Colonic mucosa (tissue), 4 donors: ENCODE measurements around the gene PRKCQ. TPM values are rescaled to one million over a fixed set of nuclear protein-coding genes. Genes with fewer than 3 reads are reported as not detected.

ENCODE experiments used
- DNase-seq: peaks from one replicate; pipeline ENCODE4 v3.0.0-alpha.2; 2020
- H3K27ac ChIP-seq: fragments of 200-600 bp; one replicate; pipeline ENCODE4 v1.8.0; 2021
- H3K27me3 ChIP-seq: fragments of 200-600 bp; one replicate; pipeline ENCODE4 v1.8.0; 2021
- H3K36me3 ChIP-seq: fragments of 200-600 bp; one replicate; pipeline ENCODE4 v1.8.0; 2021
- H3K4me1 ChIP-seq: fragments of 200-600 bp; one replicate; pipeline ENCODE4 v1.8.0; 2021; ENCODE audit warnings: mild to moderate bottlenecking
- H3K4me3 ChIP-seq: fragments of 200-600 bp; one replicate; pipeline ENCODE4 v1.8.0; 2021
- H3K9ac ChIP-seq, 2 donors: one replicate each; pipeline ENCODE4 v1.7.0; 2013; ENCODE audit warnings: control low read depth in 2 of 2, low read depth in 2 of 2, low read length in 2 of 2
- H3K9me3 ChIP-seq: fragments of 200-600 bp; one replicate; pipeline ENCODE4 v1.8.0; 2021
- CTCF ChIP-seq: fragments of 200-600 bp; IDR thresholded peaks from one replicate; pipeline ENCODE4 v1.8.0; 2022; ENCODE audit warnings: antibody characterized with exemption, mild to moderate bottlenecking
- intact Hi-C: fragments of 100-400 bp; cut with DNase I; formaldehyde crosslinking; loops from one replicate; pipeline ENCODE4 v1.14.1; 2022
- total RNA-seq, 2 donors: library from RNA; stranded (reverse); fragmentation: NEBNext Ultra II Directional in 1 of 2; extraction: Animal tissue kit (Norgen Biotek cat#: 25700) in 1 of 2; gene quantifications; one replicate each; pipeline ENCODE4 v1.2.1, GENCODE V29; 2021
- donor health status: healthy.
- donor health status: DM: no; HTN: no; CAD: no.
- donor health status: DM: no; HTN: no; CAD: no.

Gene PRKCQ
- under 1 TPM; 0.93 to 0.94 TPM for total RNA-seq

DNA sequence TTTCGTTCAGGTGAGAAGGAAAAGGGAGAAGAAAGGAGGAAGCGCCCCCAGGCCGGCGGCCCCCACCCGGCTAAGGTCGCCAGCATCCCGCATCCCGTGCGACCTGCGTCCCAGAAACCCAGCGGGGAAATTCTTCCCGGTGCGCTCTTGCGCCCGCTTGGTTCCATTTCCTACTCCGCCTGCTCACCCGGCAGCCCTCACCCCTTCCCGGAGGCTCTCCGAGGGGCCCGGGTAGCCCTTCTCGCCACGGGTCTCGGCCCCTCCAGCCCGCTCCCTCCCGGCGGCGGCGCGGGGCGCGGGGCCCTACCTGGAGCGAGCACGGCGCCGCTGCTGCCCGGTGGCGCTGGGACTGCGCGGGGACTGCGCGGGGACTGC, at the start of gene PRKCQ:
PRKCQ (minus strand) TSS at position 373 of the 375 bp plus-strand sequence. CDS start 65,141 bp downstream, outside the sequence.
- H3K4me3 ChIP-seq = peak within 1 kb of the TSS; percentile 55
- H3K36me3 ChIP-seq = no peaks in the 10 kb centered on the region
- H3K27ac ChIP-seq = peak within 1 kb of the TSS; percentile 69
- no peaks in the 10 kb centered on the region for H3K27me3 ChIP-seq
- H3K9ac ChIP-seq = peak within 1 kb of the TSS; percentile 66 to 70
- no peaks in the 10 kb centered on the region for H3K9me3 ChIP-seq
- TF ChIP-seq CTCF = no peak
- no peaks in the 10 kb centered on the region for H3K4me1 ChIP-seq
- peak; percentile 40 for DNase-seq
- intact Hi-C loops = no loop called here

DNA sequence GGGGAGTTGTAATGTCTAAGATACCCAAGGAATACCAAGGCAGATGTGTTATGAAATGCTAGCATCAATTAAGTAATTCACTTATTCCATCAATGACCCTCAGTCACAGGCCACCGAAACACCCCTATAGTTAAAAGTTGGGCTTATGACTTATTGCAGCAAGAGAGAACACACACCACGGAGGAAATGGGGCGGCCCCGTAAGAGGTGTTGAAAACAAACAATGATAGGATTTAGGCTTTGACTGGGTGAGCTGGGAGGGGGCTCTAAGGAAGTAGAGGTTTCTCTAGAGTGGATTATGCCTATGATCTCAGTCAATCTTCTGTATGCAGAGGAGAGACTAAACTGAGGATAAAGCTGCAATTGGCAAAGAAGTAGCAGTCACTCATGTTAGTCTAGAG, 45.4 kb upstream of the PRKCQ start:
- Histone ChIP-seq H3K27me3 (no peaks in the 10 kb centered on the region), H3K9me3 (no peaks in the 10 kb centered on the region), H3K4me3 (no peak overlapping the region), H3K36me3 (no peaks in the 10 kb centered on the region), H3K27ac (no peak overlapping the region), H3K4me1 (no peaks in the 10 kb centered on the region), H3K9ac (no peak overlapping the region)
- no peak for DNase-seq
- intact Hi-C loops = no loop called here
- no peak for TF ChIP-seq CTCF

DNA sequence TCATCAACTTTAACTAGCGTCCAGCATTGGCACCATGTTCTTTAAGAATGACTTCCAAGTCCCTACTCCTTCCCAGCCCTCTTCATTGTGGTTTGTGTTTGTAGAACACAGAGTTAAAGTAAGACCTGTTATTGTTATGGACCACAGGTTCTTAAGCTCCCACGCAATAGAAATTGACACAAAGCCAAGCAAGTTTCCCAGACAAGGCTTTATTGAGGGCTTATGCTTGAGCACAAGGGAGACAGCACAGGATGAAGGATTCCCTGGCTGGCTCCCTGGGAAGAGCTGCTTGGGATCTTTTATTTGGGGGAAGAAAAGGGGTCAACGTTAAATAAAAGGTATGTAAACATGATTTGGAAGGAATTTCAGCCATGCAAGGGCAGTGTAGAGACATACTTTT, 44.3 kb upstream of the PRKCQ start:
- Histone ChIP-seq H3K4me3 (no peak overlapping the region), H3K27ac (no peak overlapping the region), H3K4me1 (no peaks in the 10 kb centered on the region), H3K9ac (no peak overlapping the region), H3K36me3 (no peaks in the 10 kb centered on the region), H3K27me3 (no peaks in the 10 kb centered on the region), H3K9me3 (no peaks in the 10 kb centered on the region)
- intact Hi-C loops = no loop called here
- TF ChIP-seq CTCF = no peak
- DNase-seq = no peak

- Histone ChIP-seq H3K4me1 (no peaks in the 10 kb centered on the region), H3K4me3 (no peak overlapping the region), H3K9ac (no peak overlapping the region), H3K9me3 (no peaks in the 10 kb centered on the region), H3K36me3 (no peaks in the 10 kb centered on the region), H3K27me3 (no peaks in the 10 kb centered on the region), H3K27ac (no peak overlapping the region)
- no peak for DNase-seq
- TF ChIP-seq CTCF = no peak
- intact Hi-C loops = no loop called here
Observed at GRCh38 chr10:6622921-6623320, 42.8 kb upstream of the PRKCQ start.

GRCh38 chr10:6621536-6621935, 41.5 kb upstream of the PRKCQ start:
- Histone ChIP-seq H3K27me3 (no peaks in the 10 kb centered on the region), H3K27ac (no peak overlapping the region), H3K9ac (no peak overlapping the region), H3K4me1 (no peaks in the 10 kb centered on the region), H3K36me3 (no peaks in the 10 kb centered on the region), H3K9me3 (no peaks in the 10 kb centered on the region), H3K4me3 (no peak overlapping the region)
- TF ChIP-seq CTCF = no peak
- intact Hi-C loops = no loop called here
- no peak for DNase-seq

DNA sequence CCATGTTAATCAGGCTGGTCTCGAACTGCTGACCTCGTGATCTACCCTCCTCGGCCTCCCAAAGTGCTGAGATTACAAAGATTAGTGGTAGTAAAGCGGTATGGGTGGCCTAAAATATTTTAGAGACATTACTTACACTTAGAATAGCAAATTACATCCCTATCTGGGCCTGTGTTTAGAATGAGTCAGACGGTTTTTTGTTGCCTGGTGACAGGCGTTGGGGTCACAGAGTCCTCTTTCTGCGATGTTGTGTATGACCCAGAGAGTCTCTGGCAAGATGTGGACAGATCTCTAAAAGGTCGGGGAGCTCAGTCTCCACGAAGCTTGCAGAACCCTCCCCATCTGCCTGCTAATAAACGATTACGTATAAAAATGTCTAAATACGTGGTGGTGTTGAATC, 39.6 kb upstream of the PRKCQ start:
- no peak for DNase-seq
- Histone ChIP-seq H3K4me3 (no peak overlapping the region), H3K4me1 (no peaks in the 10 kb centered on the region), H3K9ac (no peak overlapping the region), H3K9me3 (no peaks in the 10 kb centered on the region), H3K36me3 (no peaks in the 10 kb centered on the region), H3K27me3 (no peaks in the 10 kb centered on the region), H3K27ac (no peak overlapping the region)
- no peak for TF ChIP-seq CTCF
- intact Hi-C loops = no loop called here
